GM18951 (cell line): ENCODE data around the gene GYS1.

Experiments
- POLR2A ChIP-seq: IDR thresholded peaks from 4 replicates; pipeline ENCODE4 v1.6.1; 2011; ENCODE audit warnings: mild to moderate bottlenecking; ENCODE audit not compliant: insufficient read length, insufficient read depth; ENCODE audit errors: extremely low read depth
- in situ Hi-C: fragments of 300-500 bp; cut with MboI; formaldehyde crosslinking; loops from one replicate; pipeline ENCODE4 v1.12.0; 2022; ENCODE audit warnings: low sequenced_read_pairs, mixed read lengths, inconsistent platforms; ENCODE audit not compliant: unreplicated experiment

Gene GYS1

GRCh38 chr19:48988860-48989259 is 4.2 kb downstream of the GYS1 start:
- in situ Hi-C loops: loop anchor here (10.0 kb wide), 1 partner anchor 334 kb away; no protein-coding TSS in a partner anchor
- no peak for TF ChIP-seq POLR2A

DNA sequence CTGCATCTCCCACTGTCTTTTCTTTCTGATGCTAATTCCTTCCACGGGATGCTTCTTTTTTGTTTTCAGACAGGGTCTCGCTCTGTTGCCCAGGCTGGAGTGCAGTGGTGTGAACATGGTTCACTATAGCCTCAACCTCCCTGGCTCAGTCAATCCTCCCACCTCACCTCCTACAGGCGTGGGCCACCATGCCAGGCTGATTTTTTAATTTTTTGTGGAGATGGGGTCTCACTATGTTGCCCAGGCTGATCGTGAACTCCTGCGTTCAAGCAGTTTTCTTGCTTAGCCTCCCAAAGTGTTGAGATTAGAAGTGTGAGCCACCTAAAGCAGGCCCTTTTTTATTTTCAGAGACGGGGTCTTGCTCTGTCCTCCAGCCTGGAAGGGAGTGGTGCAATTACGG is 4.8 kb downstream of the GYS1 start:
- in situ Hi-C loops: loop anchor here (10.0 kb wide), 1 partner anchor 333 kb away; no protein-coding TSS in a partner anchor
- no peak for TF ChIP-seq POLR2A

GRCh38 chr19:48987323-48987722 is 5.8 kb downstream of the GYS1 start:
- no peak for TF ChIP-seq POLR2A
- in situ Hi-C loops: loop anchor here (10.0 kb wide), 1 partner anchor 333 kb away; no protein-coding TSS in a partner anchor

DNA sequence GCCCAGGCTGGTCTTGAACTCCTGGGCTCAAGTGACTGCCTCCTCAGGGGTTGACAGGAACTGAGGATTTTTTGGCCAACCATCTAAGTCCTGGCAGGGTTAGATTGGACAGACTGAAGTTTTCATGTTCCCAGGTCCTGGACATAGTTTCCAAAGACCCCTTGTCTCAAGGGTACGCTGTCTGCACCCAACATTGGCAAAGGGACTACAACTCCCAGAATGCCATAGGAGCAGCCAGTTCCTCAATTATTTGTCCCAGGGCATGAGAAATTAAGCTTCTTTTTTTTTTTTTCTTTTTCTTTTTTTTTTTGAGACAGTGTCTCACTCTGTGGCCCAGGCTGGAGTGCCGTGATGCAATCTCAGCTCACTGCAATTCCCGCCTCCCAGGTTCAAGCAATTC is 6.9 kb downstream of the GYS1 start:
- no peak for TF ChIP-seq POLR2A
- in situ Hi-C loops: loop anchor here (10.0 kb wide), 1 partner anchor 331 kb away; no protein-coding TSS in a partner anchor

DNA sequence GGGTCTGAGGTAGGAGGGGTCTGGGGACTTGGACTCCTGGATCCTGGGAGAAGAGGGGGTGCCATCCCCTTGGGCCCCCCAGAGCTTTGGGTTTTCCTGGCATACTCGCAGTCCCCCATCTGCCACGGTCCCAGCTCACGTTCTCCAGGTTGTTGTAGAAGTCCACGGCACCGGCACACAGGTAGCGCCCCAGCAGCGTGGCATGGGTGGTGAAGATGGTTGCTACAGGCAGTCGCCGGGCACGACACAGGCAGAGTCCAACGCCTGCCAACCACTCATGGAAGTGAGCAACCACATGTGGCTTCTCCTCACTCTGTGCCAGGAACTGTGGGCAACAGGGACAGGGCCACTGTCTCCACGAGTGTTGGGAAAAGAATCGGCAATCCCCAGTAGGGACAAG is 7.4 kb downstream of the GYS1 start:
- no peak for TF ChIP-seq POLR2A
- in situ Hi-C loops: loop anchor here (10.0 kb wide), 1 partner anchor 331 kb away; no protein-coding TSS in a partner anchor

DNA sequence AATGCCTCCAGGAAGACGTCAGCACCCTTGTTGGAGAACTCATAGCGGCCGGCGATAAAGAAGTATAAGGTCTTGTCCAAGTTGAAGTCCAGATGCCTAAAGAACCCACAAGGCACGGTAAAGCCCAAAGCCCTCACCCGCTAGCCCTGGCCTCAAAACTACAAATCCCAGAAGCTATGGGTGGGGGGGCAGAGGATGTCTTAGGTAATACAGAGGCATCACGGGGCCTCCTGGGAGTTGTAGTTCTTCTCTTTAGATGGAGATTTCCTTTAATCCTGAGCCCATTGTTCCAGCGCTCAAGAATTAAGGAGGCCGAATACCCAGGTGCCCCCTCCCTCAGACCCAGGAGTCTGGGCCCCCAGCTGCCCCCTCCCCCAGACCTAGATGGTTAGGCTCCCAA is 10.8 kb downstream of the GYS1 start:
- in situ Hi-C loops: loop anchor here (10.0 kb wide), 1 partner anchor 327 kb away; no protein-coding TSS in a partner anchor
- no peak for TF ChIP-seq POLR2A

GRCh38 chr19:48977061-48977460 is 16.0 kb downstream of the GYS1 start:
- TF ChIP-seq POLR2A: no peak
- in situ Hi-C loops: no loop called here

GRCh38 chr19:48975947-48976847 is 16.9 kb downstream of the GYS1 start:
- in situ Hi-C loops: no loop called here
- no peak for TF ChIP-seq POLR2A

- TF ChIP-seq POLR2A: no peak
- in situ Hi-C loops: no loop called here
These were observed 22.1 kb downstream of the GYS1 start for GRCh38 chr19:48970923-48971395.

- in situ Hi-C loops: no loop called here
- no peak for TF ChIP-seq POLR2A
These were observed 22.9 kb downstream of the GYS1 start for GRCh38 chr19:48970139-48970766.

GRCh38 chr19:48969276-48970138 is 23.6 kb downstream of the GYS1 start:
- in situ Hi-C loops: no loop called here

GRCh38 chr19:48968813-48969218 is 24.3 kb downstream of the GYS1 start:
- in situ Hi-C loops: no loop called here

More at GRCh38 chr19:48969276-48970138, 23.6 kb downstream of the GYS1 start:
- TF ChIP-seq POLR2A: no peak

More at GRCh38 chr19:48968813-48969218, 24.3 kb downstream of the GYS1 start:
- no peak for TF ChIP-seq POLR2A
